Transverse colon (tissue), 4 donors: ENCODE results near the gene HMGN2. TPM values are rescaled to one million over a fixed set of nuclear protein-coding genes. Genes with fewer than 3 reads are reported as not detected.

Experiments used
- DNase-seq: peaks from one replicate; pipeline ENCODE4 v3.0.0-alpha.2; 2019
- H3K27ac ChIP-seq, 4 donors: fragments of 200-600 bp; sonication (generic); 2 replicates each; pipeline ENCODE4 v1.5.1; 2016 to 2018; ENCODE audit warnings: inconsistent platforms in 4 of 4
- H3K27me3 ChIP-seq: fragments of 200-600 bp; sonication (generic); 2 replicates; pipeline ENCODE4 v1.5.1; 2017; ENCODE audit warnings: inconsistent platforms
- H3K36me3 ChIP-seq, 4 donors: fragments of 200-600 bp; sonication (generic); 2 replicates each; pipeline ENCODE4 v1.5.1; 2017 to 2019; ENCODE audit warnings: inconsistent platforms in 4 of 4
- H3K4me1 ChIP-seq, 4 donors: fragments of 200-600 bp; sonication (generic); 2 replicates each; pipeline ENCODE4 v1.5.1; 2017 to 2020; ENCODE audit warnings: inconsistent platforms in 4 of 4
- H3K4me3 ChIP-seq, 4 donors: fragments of 200-600 bp; sonication (generic); 1 replicate in 1 of 4; 2 replicates in 3 of 4; pipeline versions ENCODE4 v1.5.1 to v1.6.1; 2017 to 2019; ENCODE audit warnings: inconsistent platforms in 4 of 4
- H3K9me3 ChIP-seq, 2 donors: fragments of 200-600 bp; sonication (generic); 2 replicates each; pipeline ENCODE4 v1.5.1; 2017 to 2019; ENCODE audit warnings: inconsistent platforms in 2 of 2
- EP300 ChIP-seq: sonication (generic); formaldehyde crosslinking; IDR thresholded peaks from one replicate; pipeline ENCODE4 v1.6.1; 2017; ENCODE audit warnings: antibody characterized with exemption, low read depth
- POLR2A ChIP-seq: fragments of 450-650 bp; IDR thresholded peaks from one replicate; pipeline ENCODE4 v1.6.1; 2016; ENCODE audit warnings: antibody characterized with exemption, mild to moderate bottlenecking, moderate library complexity
- POLR2AphosphoS5 ChIP-seq, 3 donors: sonication (generic); formaldehyde crosslinking; IDR thresholded peaks; one replicate each; pipeline ENCODE4 v1.6.1; 2016; ENCODE audit warnings: antibody characterized with exemption in 3 of 3
- WGBS, 2 donors: methylation state at CpG; one replicate each; pipeline ENCODE4 v1.1.5; 2018; ENCODE audit warnings: low coverage in 1 of 2; 5-methylcytosine and 5-hydroxymethylcytosine counted together
- in situ Hi-C, 4 donors: fragments of 200-750 bp; cut with MboI; loops; one replicate each; pipeline versions ENCODE4 v1.15.0 to v1.15.1; 2017; ENCODE audit warnings: low sequenced_read_pairs in 3 of 4, low pct_ligation_motif_present in 1 of 4, low pct_unique_long_range_greater_than_20kb in 1 of 4
- intact Hi-C: fragments of 100-400 bp; cut with DNase I; formaldehyde crosslinking; loops from one replicate; pipeline ENCODE4 v1.15.1; 2023; ENCODE audit warnings: low total_unique reads
- total RNA-seq, 4 donors: library from RNA; depleted of rRNA; stranded (reverse); fragments of >200 nt; gene quantifications; one replicate each; pipeline ENCODE4 v1.1.0, GENCODE V29; 2016
- TF ChIP-seq, protein P1 (sequence below), 5 experiments: fragments of 200-600 bp in 3 of 5; fragments of 450-650 bp in 2 of 5; sonication (generic) in 3 of 5; IDR thresholded peaks; 1 replicate in 2 of 5; 2 replicates in 3 of 5; pipeline ENCODE4 v1.5.1; 2016 to 2017; ENCODE audit warnings: antibody characterized with exemption in 5 of 5, inconsistent platforms in 3 of 5, mild to moderate bottlenecking in 2 of 5, moderate library complexity in 1 of 5

Gene HMGN2
- total RNA-seq, 4 donors from 2014 or later, result 58.7 to 194 (median 165) TPM

GRCh38 chr1:26477446-26478152 is 5.4 kb downstream of the HMGN2 start:
- intact Hi-C loops (no loop called here), in situ Hi-C loops (no loop called here)
- Histone ChIP-seq H3K27ac (no peak overlapping the region), H3K36me3 (peaks cover 0 to 31% (median 9%) of the 10 kb centered on the region in 4 donors), H3K4me1 (peaks cover 7 to 15% (median 11%) of the 10 kb centered on the region in 4 donors), H3K9me3 (no peaks in the 10 kb centered on the region), H3K27me3 (no peaks in the 10 kb centered on the region), H3K4me3 (no peak overlapping the region)
- DNase-seq, result no peak
- 69 to 72% methylated on average over 4 to 8 of the region's 8 CpGs for WGBS, 2 donors
- no peak for TF ChIP-seq POLR2AphosphoS5 (IDR thresholded peaks at IDR 0.05)
- TF ChIP-seq, protein P1, sequence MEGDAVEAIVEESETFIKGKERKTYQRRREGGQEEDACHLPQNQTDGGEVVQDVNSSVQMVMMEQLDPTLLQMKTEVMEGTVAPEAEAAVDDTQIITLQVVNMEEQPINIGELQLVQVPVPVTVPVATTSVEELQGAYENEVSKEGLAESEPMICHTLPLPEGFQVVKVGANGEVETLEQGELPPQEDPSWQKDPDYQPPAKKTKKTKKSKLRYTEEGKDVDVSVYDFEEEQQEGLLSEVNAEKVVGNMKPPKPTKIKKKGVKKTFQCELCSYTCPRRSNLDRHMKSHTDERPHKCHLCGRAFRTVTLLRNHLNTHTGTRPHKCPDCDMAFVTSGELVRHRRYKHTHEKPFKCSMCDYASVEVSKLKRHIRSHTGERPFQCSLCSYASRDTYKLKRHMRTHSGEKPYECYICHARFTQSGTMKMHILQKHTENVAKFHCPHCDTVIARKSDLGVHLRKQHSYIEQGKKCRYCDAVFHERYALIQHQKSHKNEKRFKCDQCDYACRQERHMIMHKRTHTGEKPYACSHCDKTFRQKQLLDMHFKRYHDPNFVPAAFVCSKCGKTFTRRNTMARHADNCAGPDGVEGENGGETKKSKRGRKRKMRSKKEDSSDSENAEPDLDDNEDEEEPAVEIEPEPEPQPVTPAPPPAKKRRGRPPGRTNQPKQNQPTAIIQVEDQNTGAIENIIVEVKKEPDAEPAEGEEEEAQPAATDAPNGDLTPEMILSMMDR (IDR thresholded peaks at IDR 0.05), result no peak
- TF ChIP-seq POLR2A, result no peak
- TF ChIP-seq EP300, result no peak

DNA sequence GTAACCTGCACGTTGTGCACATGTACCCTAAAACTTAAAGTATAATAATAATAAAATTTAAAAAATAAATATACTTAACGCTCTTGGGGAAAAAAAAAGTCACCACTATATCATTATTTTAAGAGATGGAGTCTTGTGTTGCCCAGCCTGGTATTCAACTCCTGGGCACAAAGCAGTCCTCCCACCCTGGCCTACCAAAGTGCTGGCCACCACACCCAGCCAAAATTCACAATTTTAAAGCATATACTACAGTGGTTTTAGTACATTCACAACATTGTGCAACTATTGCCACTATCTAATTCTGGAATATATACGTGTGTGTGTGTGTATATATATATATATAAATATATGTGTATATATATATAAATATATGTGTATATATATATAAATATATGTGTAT is 5.9 kb downstream of the HMGN2 start:
- Histone ChIP-seq H3K4me1 (peaks cover 7 to 15% (median 11%) of the 10 kb centered on the region in 4 donors), H3K9me3 (no peaks in the 10 kb centered on the region), H3K27ac (no peak overlapping the region), H3K36me3 (peaks cover 0 to 31% (median 9%) of the 10 kb centered on the region in 4 donors), H3K4me3 (no peak overlapping the region), H3K27me3 (no peaks in the 10 kb centered on the region)
- no peak for TF ChIP-seq EP300
- TF ChIP-seq POLR2AphosphoS5 (IDR thresholded peaks at IDR 0.05), result no peak
- TF ChIP-seq, protein P1 (IDR thresholded peaks at IDR 0.05), result no peak
- TF ChIP-seq POLR2A, result no peak
- 70 to 78% methylated on average over 3 of the region's 3 CpGs for WGBS, 2 donors
- no peak for DNase-seq
- in situ Hi-C loops (no loop called here), intact Hi-C loops (no loop called here)

DNA sequence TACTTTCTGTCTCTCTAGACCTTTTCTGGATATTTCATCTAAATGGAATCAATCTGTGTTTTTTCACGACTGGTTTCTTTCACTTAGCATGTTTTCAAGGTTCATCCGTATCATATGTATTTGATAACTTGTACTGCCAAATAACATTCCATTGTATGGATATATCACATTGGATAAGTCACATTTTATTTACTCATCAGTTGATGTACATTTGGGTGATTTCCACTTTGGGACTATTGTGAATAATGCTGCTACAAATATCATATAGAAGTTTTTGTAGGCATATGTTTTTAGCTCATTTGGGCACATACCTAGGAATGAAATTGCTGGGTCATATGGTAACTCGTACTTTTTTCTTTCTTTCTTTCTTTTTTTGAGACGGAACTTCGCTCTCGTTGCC is 6.7 kb downstream of the HMGN2 start:
- no peak for DNase-seq

GRCh38 chr1:26482921-26483320 is 10.7 kb downstream of the HMGN2 start:
- Histone ChIP-seq H3K4me1 (no peaks in the 10 kb centered on the region), H3K36me3 (peaks cover 0 to 11% (median 0%) of the 10 kb centered on the region in 4 donors), H3K27ac (no peak overlapping the region), H3K4me3 (no peak overlapping the region), H3K27me3 (no peaks in the 10 kb centered on the region), H3K9me3 (no peaks in the 10 kb centered on the region)
- no peak for TF ChIP-seq POLR2A
- TF ChIP-seq POLR2AphosphoS5 (IDR thresholded peaks at IDR 0.05), result no peak
- TF ChIP-seq, protein P1 (IDR thresholded peaks at IDR 0.05), result no peak
- no peak for TF ChIP-seq EP300
- WGBS, 2 donors, result 85% methylated on average over 2 of the region's 2 CpGs; no CpG with 5 or more reads in 1 of the 2 donors
- intact Hi-C loops (loop anchor here (1.0 kb wide), 1 partner anchor 40 kb away; no protein-coding TSS in a partner anchor), in situ Hi-C loops (no loop called here)
- no peak for DNase-seq

More for the DNA sequence above, 6.7 kb downstream of the HMGN2 start:
- 92 to 98% methylated on average over 6 of the region's 6 CpGs for WGBS, 2 donors
- TF ChIP-seq POLR2AphosphoS5 (IDR thresholded peaks at IDR 0.05) (no peak), EP300 (no peak)
- TF ChIP-seq, protein P1 (IDR thresholded peaks at IDR 0.05), result no peak
- Histone ChIP-seq H3K27me3 (no peaks in the 10 kb centered on the region), H3K4me3 (no peak overlapping the region), H3K27ac (no peak overlapping the region), H3K9me3 (no peaks in the 10 kb centered on the region), H3K36me3 (peaks cover 0 to 26% (median 8%) of the 10 kb centered on the region in 4 donors), H3K4me1 (peaks cover 1 to 8% (median 5%) of the 10 kb centered on the region in 4 donors)
- in situ Hi-C loops (no loop called here), intact Hi-C loops (no loop called here)
